Posterior vena cava (tissue), 2 donors: ENCODE measurements around the gene SLC4A9. TPM values are rescaled to one million over a fixed set of nuclear protein-coding genes. Genes with fewer than 3 reads are reported as not detected.

Source experiments
- DNase-seq: peaks from one replicate; pipeline ENCODE4 v3.0.0-alpha.2; 2020; ENCODE audit warnings: low spot score
- intact Hi-C, 2 donors: fragments of 100-400 bp; cut with DNase I; formaldehyde crosslinking; loops; one replicate each; pipeline versions ENCODE4 v1.14.1 to v1.14.2; 2022 to 2023
- total RNA-seq, 2 donors: library from RNA; stranded (reverse); fragmentation: NEBNext Ultra II Directional; extraction: Animal tissue kit (Norgen Biotek cat#: 25700); gene quantifications; one replicate each; pipeline ENCODE4 v1.2.1, GENCODE V29; 2021
- donor health status: DM: yes; HTN: yes; CAD: no.
- donor health status: DM: yes; HTN: yes; CAD: no.

The SLC4A9 gene
- total RNA-seq, 2 donors from 2014 or later: not detected

- peak; percentile 51 for DNase-seq
- intact Hi-C loops: no loop called here
Observed at GRCh38 chr5:140381351-140381750, 21.4 kb downstream of the SLC4A9 start.

GRCh38 chr5:140381972-140382371 lies 22.0 kb downstream of the SLC4A9 start:
- intact Hi-C loops: no loop called here
- DNase-seq: no peak

GRCh38 chr5:140382866-140383265 lies 22.9 kb downstream of the SLC4A9 start:
- intact Hi-C loops: no loop called here
- DNase-seq: no peak

- intact Hi-C loops: no loop called here
- DNase-seq: no peak
Observed at GRCh38 chr5:140383300-140383699, 23.3 kb downstream of the SLC4A9 start.

- DNase-seq: no peak
- intact Hi-C loops: no loop called here
Observed at GRCh38 chr5:140388052-140388451, 28.1 kb downstream of the SLC4A9 start.

GRCh38 chr5:140391312-140391711 lies 31.3 kb downstream of the SLC4A9 start:
- no peak for DNase-seq
- intact Hi-C loops: no loop called here

- intact Hi-C loops: no loop called here
- no peak for DNase-seq
Observed at GRCh38 chr5:140391732-140392131, 31.7 kb downstream of the SLC4A9 start.

- intact Hi-C loops: no loop called here
- no peak for DNase-seq
Observed at GRCh38 chr5:140393738-140394137, 33.7 kb downstream of the SLC4A9 start.

- intact Hi-C loops: no loop called here
- DNase-seq: no peak
Observed at GRCh38 chr5:140398379-140398811, 38.4 kb downstream of the SLC4A9 start.

GRCh38 chr5:140399979-140400729 lies 40.2 kb downstream of the SLC4A9 start:
- intact Hi-C loops: no loop called here
- DNase-seq: no peak

GRCh38 chr5:140400730-140401361 lies 40.9 kb downstream of the SLC4A9 start:
- DNase-seq: peak; percentile 96
- intact Hi-C loops: no loop called here

- intact Hi-C loops: no loop called here
Observed at GRCh38 chr5:140401362-140402257, 41.6 kb downstream of the SLC4A9 start, which contains the start of gene ANKHD1. TSS of gene ANKHD1 (plus strand) at chr5:140401833. CDS start at chr5:140401968, 135 bp downstream.

GRCh38 chr5:140402258-140403074 lies 42.5 kb downstream of the SLC4A9 start:
- intact Hi-C loops: no loop called here
- peak; percentile 84 for DNase-seq

More at GRCh38 chr5:140401362-140402257, 41.6 kb downstream of the SLC4A9 start, which contains the start of gene ANKHD1:
- peak; percentile 99 for DNase-seq

- intact Hi-C loops: no loop called here
Observed at GRCh38 chr5:140403613-140404012, 43.6 kb downstream of the SLC4A9 start.

GRCh38 chr5:140408750-140409241 lies 48.8 kb downstream of the SLC4A9 start:
- intact Hi-C loops: no loop called here

More at GRCh38 chr5:140403613-140404012, 43.6 kb downstream of the SLC4A9 start:
- no peak for DNase-seq

GRCh38 chr5:140413230-140413629 lies 53.2 kb downstream of the SLC4A9 start:
- no peak for DNase-seq
- intact Hi-C loops: no loop called here

More at GRCh38 chr5:140408750-140409241, 48.8 kb downstream of the SLC4A9 start:
- DNase-seq: no peak

GRCh38 chr5:140417235-140417634 lies 57.2 kb downstream of the SLC4A9 start:
- intact Hi-C loops: no loop called here
- no peak for DNase-seq

GRCh38 chr5:140418862-140419520 lies 59.0 kb downstream of the SLC4A9 start:
- DNase-seq: no peak
- intact Hi-C loops: no loop called here
